Skeletal muscle tissue (tissue), 4 donors: ENCODE data around the gene DIAPH2. TPM values are rescaled to one million over a fixed set of nuclear protein-coding genes. Genes with fewer than 3 reads are reported as not detected.

Source experiments
- H3K27ac ChIP-seq: one replicate; pipeline ENCODE4 v1.7.0; 2013; ENCODE audit warnings: mild to moderate bottlenecking, low read depth, low read length, inconsistent platforms
- H3K27me3 ChIP-seq, 3 donors: one replicate each; pipeline ENCODE4 v1.7.0; 2013; ENCODE audit warnings: low read length in 3 of 3; ENCODE audit not compliant: control insufficient read depth in 3 of 3, insufficient read depth in 3 of 3
- H3K36me3 ChIP-seq, 3 donors: one replicate each; pipeline ENCODE4 v1.7.0; 2013; ENCODE audit warnings: low read length in 3 of 3; ENCODE audit not compliant: control insufficient read depth in 3 of 3, insufficient read depth in 3 of 3
- H3K4me1 ChIP-seq, 3 donors: one replicate each; pipeline ENCODE4 v1.7.0; 2013; ENCODE audit warnings: low read length in 3 of 3, mild to moderate bottlenecking in 3 of 3; ENCODE audit not compliant: control insufficient read depth in 3 of 3, insufficient read depth in 3 of 3
- H3K4me3 ChIP-seq, 3 donors: one replicate each; pipeline ENCODE4 v1.7.0; 2013; ENCODE audit warnings: low read length in 3 of 3
- H3K9ac ChIP-seq, 3 donors: one replicate each; pipeline ENCODE4 v1.7.0; 2013; ENCODE audit warnings: low read length in 3 of 3, mild to moderate bottlenecking in 3 of 3, moderate library complexity in 2 of 3, low read depth in 1 of 3
- H3K9me3 ChIP-seq, 3 donors: one replicate each; pipeline ENCODE4 v1.7.0; 2013; ENCODE audit warnings: low read length in 3 of 3; ENCODE audit not compliant: control insufficient read depth in 3 of 3
- total RNA-seq: library from RNA; depleted of rRNA; stranded (reverse); fragments of >200 nt; gene quantifications from one replicate; pipeline ENCODE4 v1.2.3, GENCODE V29; 2014
- donor health status: Osteomylitis.

Gene DIAPH2
- total RNA-seq, 1 donor from 2014 or later, result 12.0 TPM

DNA sequence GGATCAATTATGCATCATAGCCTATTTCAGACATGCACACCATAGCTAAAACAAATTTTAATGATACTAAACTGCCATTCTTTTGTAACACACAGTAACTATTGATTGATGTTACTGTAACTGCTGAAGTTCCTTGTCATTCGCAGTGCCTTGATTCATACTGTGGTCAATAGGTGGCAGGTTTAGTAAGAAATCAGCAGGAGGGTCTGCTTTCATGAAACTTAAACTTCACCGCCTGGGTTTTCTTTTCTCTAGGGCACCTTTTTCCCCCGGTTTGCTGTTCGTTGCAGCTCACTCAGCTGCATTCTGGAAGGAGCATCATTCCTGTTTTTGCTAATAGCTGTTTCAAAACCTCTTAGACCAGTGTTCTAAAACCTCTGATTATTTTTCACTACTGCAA lies 287.2 kb downstream of the DIAPH2 start:
- Histone ChIP-seq H3K27ac (no peak overlapping the region), H3K9ac (no peak overlapping the region), H3K36me3 (no peaks in the 10 kb centered on the region), H3K4me3 (no peak overlapping the region), H3K9me3 (peaks cover 0 to 3% (median 0%) of the 10 kb centered on the region in 3 donors), H3K27me3 (no peaks in the 10 kb centered on the region), H3K4me1 (no peaks in the 10 kb centered on the region)

DNA sequence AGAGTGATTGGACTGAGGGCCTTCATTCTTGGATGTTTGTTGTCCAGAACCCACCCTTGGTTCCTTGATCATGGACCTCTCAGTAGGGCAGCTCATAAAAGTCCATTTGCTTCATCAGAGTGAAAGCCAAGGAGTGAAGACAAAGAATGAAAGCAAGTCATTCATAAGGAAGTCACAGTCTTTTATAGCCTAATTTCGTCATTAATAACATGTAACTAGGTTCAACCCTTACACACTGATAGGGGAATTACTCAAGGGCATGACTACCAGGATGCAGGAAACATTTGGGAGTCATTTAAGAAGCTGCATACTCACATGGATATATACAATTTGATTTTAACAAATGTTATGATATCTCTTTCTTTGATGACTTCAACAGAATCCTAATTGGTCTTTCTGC lies 294.3 kb downstream of the DIAPH2 start:
- Histone ChIP-seq H3K4me1 (no peaks in the 10 kb centered on the region), H3K27ac (no peak overlapping the region), H3K27me3 (no peaks in the 10 kb centered on the region), H3K4me3 (no peak overlapping the region), H3K9me3 (no peaks in the 10 kb centered on the region), H3K36me3 (no peaks in the 10 kb centered on the region), H3K9ac (no peak overlapping the region)

DNA sequence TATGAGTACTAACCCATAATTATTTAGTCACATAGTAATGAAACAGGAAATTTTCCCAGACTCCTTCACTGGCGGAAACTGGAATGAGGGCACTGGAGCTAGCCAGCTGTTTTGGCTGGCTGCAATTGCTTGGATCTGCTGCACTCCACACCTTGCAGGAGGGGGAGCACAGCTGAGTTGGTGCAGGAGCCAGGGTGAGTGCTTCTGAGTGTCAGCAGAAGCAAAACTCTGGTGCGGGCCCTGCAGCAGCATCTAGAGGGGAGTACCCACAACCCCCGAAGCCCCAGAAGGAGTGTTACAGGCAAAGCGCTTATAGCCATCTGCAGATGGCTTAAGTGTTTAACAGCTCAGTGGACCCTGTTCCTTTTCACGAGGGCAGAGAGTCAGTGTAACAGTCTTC lies 295.1 kb downstream of the DIAPH2 start:
- no peaks in the 10 kb centered on the region for H3K36me3 ChIP-seq
- no peaks in the 10 kb centered on the region for H3K9me3 ChIP-seq
- no peak overlapping the region for H3K27ac ChIP-seq

DNA sequence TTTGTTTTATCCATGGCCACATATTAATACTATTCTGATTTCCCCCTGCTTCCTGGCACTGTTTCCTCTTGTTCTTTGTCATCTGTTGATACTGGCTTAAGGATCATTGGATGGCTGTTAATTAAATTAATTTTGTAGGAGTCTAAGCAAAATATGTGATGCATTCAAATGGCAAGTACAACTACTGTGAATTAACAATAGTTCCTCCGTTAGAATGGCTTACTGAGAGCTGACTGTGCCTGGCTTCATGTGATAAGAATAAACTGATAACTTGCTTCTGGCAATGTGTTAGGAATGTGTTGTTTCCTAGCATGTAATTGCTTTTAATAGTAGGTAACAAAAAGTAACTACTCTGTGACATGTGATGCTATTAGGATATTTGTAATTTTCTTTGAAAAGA lies 297.5 kb downstream of the DIAPH2 start:
- H3K4me3 ChIP-seq, result no peak overlapping the region
- no peak overlapping the region for H3K27ac ChIP-seq

More for the DNA sequence above, 295.1 kb downstream of the DIAPH2 start:
- no peak overlapping the region for H3K4me3 ChIP-seq
- H3K27me3 ChIP-seq, result no peaks in the 10 kb centered on the region
- no peaks in the 10 kb centered on the region for H3K4me1 ChIP-seq
- no peak overlapping the region for H3K9ac ChIP-seq

DNA sequence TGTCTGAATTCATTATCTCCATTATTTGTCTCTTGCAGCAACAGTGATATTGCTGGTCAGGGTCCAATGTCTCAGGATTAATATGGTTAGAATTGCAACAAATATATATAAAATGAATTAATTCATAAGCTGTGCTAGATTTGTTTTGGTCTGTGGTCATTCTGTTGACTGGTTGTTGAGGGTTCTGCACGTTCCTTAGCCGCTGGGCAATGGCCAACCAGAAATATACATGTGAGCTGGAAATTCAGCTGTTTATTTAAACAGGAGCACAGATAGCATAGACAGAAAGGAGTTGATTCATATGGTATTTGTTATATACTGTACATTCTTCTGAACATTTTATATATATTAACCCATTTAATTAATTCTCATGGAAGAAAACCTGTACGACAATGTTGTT lies 299.9 kb downstream of the DIAPH2 start:
- H3K4me1 ChIP-seq, result no peaks in the 10 kb centered on the region
- H3K9me3 ChIP-seq, result no peaks in the 10 kb centered on the region
- no peaks in the 10 kb centered on the region for H3K36me3 ChIP-seq
- H3K9ac ChIP-seq, result no peak overlapping the region
- no peak overlapping the region for H3K27ac ChIP-seq
- no peaks in the 10 kb centered on the region for H3K27me3 ChIP-seq
- no peak overlapping the region for H3K4me3 ChIP-seq

More for the DNA sequence above, 297.5 kb downstream of the DIAPH2 start:
- Histone ChIP-seq H3K4me1 (no peaks in the 10 kb centered on the region), H3K9ac (no peak overlapping the region), H3K36me3 (no peaks in the 10 kb centered on the region), H3K9me3 (no peaks in the 10 kb centered on the region), H3K27me3 (no peaks in the 10 kb centered on the region)

DNA sequence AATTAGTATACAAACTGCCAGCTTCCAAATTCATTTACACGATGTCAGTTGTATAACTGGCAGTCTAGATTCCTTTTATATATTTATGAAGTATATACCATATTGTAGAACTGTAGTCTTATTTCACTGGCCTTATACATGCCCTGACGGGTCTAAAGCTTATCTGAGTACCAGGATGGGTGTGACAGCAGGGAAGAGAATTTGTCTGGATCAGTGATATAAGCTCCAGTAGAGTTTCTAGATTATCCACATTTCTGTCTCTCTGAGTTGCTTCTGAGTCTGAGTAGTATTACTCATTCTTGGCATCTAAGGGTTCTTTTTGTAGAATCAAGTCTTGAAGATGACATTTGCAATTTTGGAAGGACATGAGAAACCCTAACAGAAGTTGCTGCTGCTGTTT lies 300.4 kb downstream of the DIAPH2 start:
- H3K9me3 ChIP-seq, result no peaks in the 10 kb centered on the region
- H3K4me1 ChIP-seq, result no peaks in the 10 kb centered on the region
- H3K36me3 ChIP-seq, result no peaks in the 10 kb centered on the region
- H3K27ac ChIP-seq, result no peak overlapping the region
- H3K4me3 ChIP-seq, result no peak overlapping the region
- no peak overlapping the region for H3K9ac ChIP-seq
- H3K27me3 ChIP-seq, result no peaks in the 10 kb centered on the region

DNA sequence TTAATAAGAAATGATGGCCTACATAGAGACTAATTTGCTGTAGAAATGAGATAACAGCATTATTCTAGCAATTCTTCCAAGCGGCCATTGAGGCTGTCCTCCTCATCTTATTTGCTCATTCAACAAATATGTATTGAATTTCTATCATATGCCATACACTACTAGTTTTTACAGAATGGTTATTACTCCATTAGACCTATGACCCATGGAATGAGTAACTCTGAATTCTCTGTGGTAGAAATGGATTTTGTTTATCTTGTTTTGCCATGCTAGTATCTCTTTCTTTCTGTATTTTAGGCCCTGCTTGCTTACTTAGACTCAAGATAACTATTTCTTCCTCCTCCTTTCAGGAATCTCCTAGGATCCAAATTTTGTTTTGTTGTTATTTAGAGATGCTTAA lies 302.6 kb downstream of the DIAPH2 start:
- H3K27me3 ChIP-seq, result no peaks in the 10 kb centered on the region
- H3K36me3 ChIP-seq, result no peaks in the 10 kb centered on the region
- no peak overlapping the region for H3K27ac ChIP-seq
- no peak overlapping the region for H3K9ac ChIP-seq
- H3K4me1 ChIP-seq, result no peaks in the 10 kb centered on the region
- no peak overlapping the region for H3K4me3 ChIP-seq
- H3K9me3 ChIP-seq, result no peaks in the 10 kb centered on the region

DNA sequence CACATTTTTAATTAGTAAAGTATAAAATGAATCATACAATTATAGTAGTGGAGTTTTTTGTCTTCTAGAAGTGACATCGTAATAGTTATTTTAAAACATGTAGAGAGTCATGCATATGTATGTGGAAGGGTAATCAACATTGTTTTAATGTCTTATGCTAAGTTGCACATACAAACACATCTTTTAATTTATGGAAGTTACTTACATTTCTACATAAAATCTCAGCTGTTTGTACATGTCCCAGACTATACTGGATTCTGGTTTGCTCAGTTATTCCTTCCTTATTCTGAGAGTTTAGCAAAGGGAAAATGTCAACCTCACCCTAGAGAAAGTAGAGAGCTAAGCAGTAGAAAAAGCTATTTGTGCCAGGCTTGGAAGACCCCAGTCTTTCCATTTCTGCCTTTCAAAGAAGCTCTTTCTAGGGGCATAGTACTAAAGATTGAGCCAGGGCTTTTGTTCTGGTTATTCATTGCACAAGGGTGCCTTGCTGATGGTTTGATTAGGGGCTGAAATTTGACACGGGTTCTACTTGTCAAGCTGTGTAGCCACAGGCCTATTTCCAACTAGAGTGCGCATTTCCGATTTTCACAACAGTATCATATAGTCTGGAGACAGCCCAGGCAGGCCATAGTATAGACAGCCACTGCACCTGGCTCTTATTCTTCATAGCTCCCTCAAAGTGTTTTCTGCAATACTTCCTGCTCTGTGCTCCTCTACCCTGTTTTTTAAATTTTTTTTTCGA lies 305.4 kb downstream of the DIAPH2 start:
- Histone ChIP-seq H3K36me3 (no peaks in the 10 kb centered on the region), H3K27me3 (no peaks in the 10 kb centered on the region), H3K27ac (no peak overlapping the region), H3K4me3 (no peak overlapping the region), H3K9me3 (no peaks in the 10 kb centered on the region), H3K9ac (no peak overlapping the region), H3K4me1 (no peaks in the 10 kb centered on the region)

DNA sequence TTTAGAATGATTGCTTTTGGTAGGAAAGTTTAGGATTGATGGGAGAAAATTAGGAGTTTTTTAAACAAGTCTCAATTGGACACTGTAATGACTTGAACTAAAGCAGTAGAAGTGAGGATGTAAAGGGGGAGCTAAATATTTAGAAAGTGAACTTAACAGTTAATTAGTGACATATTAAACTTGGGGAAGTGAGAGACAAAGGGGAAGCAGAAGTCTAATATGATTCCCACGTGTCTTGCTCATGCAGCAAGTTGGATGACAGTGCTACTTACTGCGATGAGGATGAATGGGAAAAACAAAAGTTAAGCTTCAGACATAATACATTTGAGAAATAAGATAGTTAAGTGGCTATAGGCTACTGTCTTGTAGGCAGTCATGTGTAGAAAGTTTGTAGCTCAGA lies 309.5 kb downstream of the DIAPH2 start:
- Histone ChIP-seq H3K27me3 (no peaks in the 10 kb centered on the region), H3K36me3 (no peaks in the 10 kb centered on the region), H3K4me1 (no peaks in the 10 kb centered on the region), H3K27ac (no peak overlapping the region), H3K4me3 (no peak overlapping the region), H3K9ac (no peak overlapping the region), H3K9me3 (no peaks in the 10 kb centered on the region)

DNA sequence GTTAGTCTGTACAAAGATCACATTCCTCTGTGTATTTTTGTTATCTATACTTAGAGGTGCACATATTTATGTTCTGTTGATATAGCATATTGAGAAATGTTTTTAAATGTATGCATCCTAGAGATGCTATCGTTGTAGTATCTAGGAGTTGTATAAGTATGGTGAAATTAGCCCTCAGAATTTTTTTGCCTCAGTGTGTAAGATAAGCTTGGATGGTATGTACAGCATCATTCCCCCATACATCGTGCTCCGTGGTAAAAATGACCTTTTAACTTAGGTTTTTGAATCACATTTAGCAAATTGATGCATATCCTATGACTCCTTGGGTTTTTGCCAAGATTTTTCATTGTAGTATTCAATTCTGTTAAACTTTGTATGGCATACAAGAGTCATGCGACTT lies 312.6 kb downstream of the DIAPH2 start:
- Histone ChIP-seq H3K9me3 (no peaks in the 10 kb centered on the region), H3K27ac (no peak overlapping the region)

More for the DNA sequence above, 312.6 kb downstream of the DIAPH2 start:
- H3K4me1 ChIP-seq, result no peaks in the 10 kb centered on the region
- no peaks in the 10 kb centered on the region for H3K36me3 ChIP-seq
- H3K4me3 ChIP-seq, result no peak overlapping the region
- no peak overlapping the region for H3K9ac ChIP-seq
- no peaks in the 10 kb centered on the region for H3K27me3 ChIP-seq
